HepG2 (cell line): ENCODE measurements around the gene STARD13. TPM values are rescaled to one million over a fixed set of nuclear protein-coding genes. Genes with fewer than 3 reads are reported as not detected.

Experiments used
- ARID3A ChIP-seq: IDR thresholded peaks from 2 replicates; pipeline ENCODE4 v1.6.1; 2012; ENCODE audit warnings: low read depth, low read length, improper control_type of control experiment
- ATF3 ChIP-seq: sonication (generic); formaldehyde crosslinking; IDR thresholded peaks from 2 replicates; pipeline ENCODE4 v1.4.0; 2020; ENCODE audit warnings: missing genetic modification reagents
- EP300 ChIP-seq, 3 experiments: sonication (generic) in 1 of 3; formaldehyde crosslinking in 1 of 3; IDR thresholded peaks; 2 replicates each; pipeline versions ENCODE4 v1.5.1 to v1.6.1; 2011 to 2020; ENCODE audit warnings: low read depth in 2 of 3, low read length in 2 of 3, borderline replicate concordance in 1 of 3, improper control_type of control experiment in 1 of 3, mild to moderate bottlenecking in 1 of 3, missing genetic modification reagents in 1 of 3, moderate library complexity in 1 of 3
- FOXO1 ChIP-seq: sonication (generic); formaldehyde crosslinking; IDR thresholded peaks from 2 replicates; pipeline ENCODE4 v1.4.0; 2020; ENCODE audit warnings: missing genetic modification reagents
- HDAC2 ChIP-seq: sonication (generic); formaldehyde crosslinking; IDR thresholded peaks from 2 replicates; pipeline ENCODE4 v1.4.0; 2020; ENCODE audit warnings: missing genetic modification reagents
- HOXA9 ChIP-seq: sonication (generic); formaldehyde crosslinking; IDR thresholded peaks from 2 replicates; pipeline ENCODE4 v1.8.1; 2022; ENCODE audit warnings: missing genetic modification reagents, mild to moderate bottlenecking, moderate library complexity, borderline replicate concordance
- IKZF4 ChIP-seq: sonication (generic); formaldehyde crosslinking; IDR thresholded peaks from 2 replicates; pipeline ENCODE4 v1.5.1; 2020; ENCODE audit warnings: borderline replicate concordance, mild to moderate bottlenecking, low read depth, missing genetic modification reagents; ENCODE audit errors: not compliant biosample characterization
- MAFF ChIP-seq: IDR thresholded peaks from 2 replicates; pipeline ENCODE4 v1.6.1; 2011; ENCODE audit warnings: low read depth, low read length, improper control_type of control experiment
- MAFK ChIP-seq, 2 experiments: IDR thresholded peaks in 1 of 2; conservative IDR thresholded peaks in 1 of 2; 2 replicates each; pipeline ENCODE4 v1.6.1; 2011; ENCODE audit warnings: improper control_type of control experiment in 2 of 2, low read length in 2 of 2
- MIER2 ChIP-seq: IDR thresholded peaks from 2 replicates; pipeline ENCODE4 v1.6.1; 2016; ENCODE audit warnings: missing biosample characterization, missing genetic modification reagents
- NFE2L2 ChIP-seq: fragments of 150-350 bp; IDR thresholded peaks from 2 replicates; pipeline ENCODE4 v1.6.1; 2014; ENCODE audit warnings: low read length
- TBP ChIP-seq: sonication (generic); formaldehyde crosslinking; IDR thresholded peaks from 2 replicates; pipeline ENCODE4 v1.5.0; 2020; ENCODE audit warnings: missing genetic modification reagents
- ZBTB7A ChIP-seq: sonication (generic); formaldehyde crosslinking; IDR thresholded peaks from 2 replicates; pipeline ENCODE4 v1.8.0; 2022; ENCODE audit warnings: mild to moderate bottlenecking, missing genetic modification reagents
- ZNF292 ChIP-seq: sonication (generic); formaldehyde crosslinking; IDR thresholded peaks from 2 replicates; pipeline ENCODE4 v1.8.1; 2022; ENCODE audit warnings: mild to moderate bottlenecking, low read depth, missing genetic modification reagents, borderline replicate concordance
- ZNF552 ChIP-seq: sonication (generic); formaldehyde crosslinking; IDR thresholded peaks from 2 replicates; pipeline ENCODE4 v1.9.0; 2022; ENCODE audit warnings: missing genetic modification reagents, mild to moderate bottlenecking, borderline replicate concordance
- ZNF564 ChIP-seq: sonication (generic); formaldehyde crosslinking; IDR thresholded peaks from 2 replicates; pipeline ENCODE4 v1.8.1; 2023; ENCODE audit warnings: mild to moderate bottlenecking, missing genetic modification reagents
- ZNF746 ChIP-seq: sonication (generic); formaldehyde crosslinking; IDR thresholded peaks from 2 replicates; pipeline ENCODE4 v1.8.0; 2022; ENCODE audit warnings: mild to moderate bottlenecking, missing genetic modification reagents
- ZNF883 ChIP-seq: sonication (generic); formaldehyde crosslinking; IDR thresholded peaks from 2 replicates; pipeline ENCODE4 v1.5.1; 2020; ENCODE audit warnings: mild to moderate bottlenecking, missing genetic modification reagents; ENCODE audit errors: not compliant biosample characterization
- polyA plus RNA-seq, 8 experiments: library from polyadenylated mRNA; depleted of rRNA in 3 of 8; stranded (reverse) in 7 of 8; unstranded in 1 of 8; fragments of >200 nt; fragmentation: Illumina TruSeq in 4 of 8; extraction: Trizol in 4 of 8; gene quantifications; 2 replicates each; pipeline versions ENCODE4 v1.2.1 to v1.2.3, GENCODE V29; 2011 to 2016; ENCODE audit warnings: low read depth in 4 of 8, missing spikeins in 1 of 8, mixed read lengths in 1 of 8; ENCODE audit not compliant: insufficient read depth in 1 of 8
- total RNA-seq, 5 experiments: library from RNA; depleted of rRNA; stranded (reverse); fragments of >200 nt; fragmentation: Illumina TruSeq; extraction: Trizol; gene quantifications; 2 replicates each; pipeline ENCODE4 v1.2.3, GENCODE V29; 2016; ENCODE audit warnings: low read depth in 1 of 5
- TF ChIP-seq, protein P1 (sequence below): IDR thresholded peaks from 2 replicates; pipeline ENCODE4 v1.6.1; 2016
- TF ChIP-seq, protein P2 (sequence below): sonication (generic); formaldehyde crosslinking; conservative IDR thresholded peaks from 2 replicates; pipeline ENCODE4 v1.8.1; 2023; ENCODE audit warnings: missing genetic modification reagents
- TF ChIP-seq, protein P3 (sequence below): sonication (generic); formaldehyde crosslinking; IDR thresholded peaks from 2 replicates; pipeline ENCODE4 v1.4.0; 2020; ENCODE audit warnings: missing genetic modification reagents
- TF ChIP-seq, protein P4 (sequence below): IDR thresholded peaks from 2 replicates; pipeline ENCODE4 v1.6.1; 2016; ENCODE audit warnings: low read depth

STARD13 gene
- total and polyA plus RNA-seq, 2 of the 13 experiments (the other 11 are each of a cell fraction or from before 2014, with no cell fraction given): 12.8 to 14.3 TPM

DNA sequence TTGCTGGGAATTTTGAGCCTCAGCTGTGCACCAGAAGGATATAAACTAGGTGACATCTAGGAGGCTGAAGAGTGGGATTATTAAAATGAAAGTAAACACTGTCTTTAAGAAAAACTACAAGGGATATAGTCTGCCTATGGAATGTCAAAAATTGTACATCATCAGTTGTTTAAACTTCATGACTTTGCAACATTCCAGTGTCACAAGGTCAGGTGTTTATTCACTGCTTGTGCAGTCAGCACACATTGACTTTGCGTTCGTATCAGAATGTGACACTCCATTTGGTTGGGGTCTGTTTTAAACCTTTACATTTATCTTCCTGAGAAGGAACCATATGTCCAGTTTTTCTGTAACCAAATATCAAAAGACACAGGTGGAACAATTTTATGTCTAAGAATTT lies 183.7 kb downstream of the STARD13 start (continued):
- TF ChIP-seq, protein P1, sequence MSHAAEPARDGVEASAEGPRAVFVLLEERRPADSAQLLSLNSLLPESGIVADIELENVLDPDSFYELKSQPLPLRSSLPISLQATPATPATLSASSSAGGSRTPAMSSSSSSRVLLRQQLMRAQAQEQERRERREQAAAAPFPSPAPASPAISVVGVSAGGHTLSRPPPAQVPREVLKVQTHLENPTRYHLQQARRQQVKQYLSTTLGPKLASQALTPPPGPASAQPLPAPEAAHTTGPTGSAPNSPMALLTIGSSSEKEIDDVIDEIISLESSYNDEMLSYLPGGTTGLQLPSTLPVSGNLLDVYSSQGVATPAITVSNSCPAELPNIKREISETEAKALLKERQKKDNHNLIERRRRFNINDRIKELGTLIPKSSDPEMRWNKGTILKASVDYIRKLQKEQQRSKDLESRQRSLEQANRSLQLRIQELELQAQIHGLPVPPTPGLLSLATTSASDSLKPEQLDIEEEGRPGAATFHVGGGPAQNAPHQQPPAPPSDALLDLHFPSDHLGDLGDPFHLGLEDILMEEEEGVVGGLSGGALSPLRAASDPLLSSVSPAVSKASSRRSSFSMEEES (CRISPR knock-in tag): peak; percentile 92
- TF ChIP-seq ZNF292 (no peak), MAFK (conservative IDR thresholded peaks at IDR 0.05 in 1 of 2, IDR thresholded peaks at IDR 0.05 in 1 of 2; ENCODE audit: low read length in 2 of 2) (peak; percentile 76 to 77), ZNF746 (CRISPR knock-in tag) (no peak), IKZF4 (CRISPR knock-in tag) (no peak), FOXO1 (CRISPR knock-in tag) (peak; percentile 53; the same call in 1 of the 2 replicates), HDAC2 (CRISPR knock-in tag) (peak; percentile 42; the same call in 1 of the 2 replicates), ZNF552 (CRISPR knock-in tag) (no peak), ATF3 (CRISPR knock-in tag) (0 out of 2 replicates have a peak, but pooled peaks have one; percentile 32), HOXA9 (no peak), TBP (CRISPR knock-in tag) (no peak), ZBTB7A (CRISPR knock-in tag) (no peak), ARID3A (peak; percentile 53), MIER2 (no peak), ZNF883 (CRISPR knock-in tag) (no peak), MAFF (peak; percentile 88), ZNF564 (CRISPR knock-in tag) (no peak), NFE2L2 (peak; percentile 61; the same call in 1 of the 2 replicates), EP300 (IDR thresholded peaks at IDR 0.05; ENCODE audit: low read depth in 2 of 2, low read length in 2 of 2) (0 out of 4 replicates have a peak, but pooled peaks of 1 of the 2 experiments have one; percentile 19), EP300 (CRISPR knock-in tag; IDR thresholded peaks at IDR 0.05; ENCODE audit: borderline replicate concordance) (no peak; the same call in 1 of the 2 replicates)
- TF ChIP-seq, protein P2, sequence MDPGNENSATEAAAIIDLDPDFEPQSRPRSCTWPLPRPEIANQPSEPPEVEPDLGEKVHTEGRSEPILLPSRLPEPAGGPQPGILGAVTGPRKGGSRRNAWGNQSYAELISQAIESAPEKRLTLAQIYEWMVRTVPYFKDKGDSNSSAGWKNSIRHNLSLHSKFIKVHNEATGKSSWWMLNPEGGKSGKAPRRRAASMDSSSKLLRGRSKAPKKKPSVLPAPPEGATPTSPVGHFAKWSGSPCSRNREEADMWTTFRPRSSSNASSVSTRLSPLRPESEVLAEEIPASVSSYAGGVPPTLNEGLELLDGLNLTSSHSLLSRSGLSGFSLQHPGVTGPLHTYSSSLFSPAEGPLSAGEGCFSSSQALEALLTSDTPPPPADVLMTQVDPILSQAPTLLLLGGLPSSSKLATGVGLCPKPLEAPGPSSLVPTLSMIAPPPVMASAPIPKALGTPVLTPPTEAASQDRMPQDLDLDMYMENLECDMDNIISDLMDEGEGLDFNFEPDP (CRISPR knock-in tag): no peak
- TF ChIP-seq, protein P3, sequence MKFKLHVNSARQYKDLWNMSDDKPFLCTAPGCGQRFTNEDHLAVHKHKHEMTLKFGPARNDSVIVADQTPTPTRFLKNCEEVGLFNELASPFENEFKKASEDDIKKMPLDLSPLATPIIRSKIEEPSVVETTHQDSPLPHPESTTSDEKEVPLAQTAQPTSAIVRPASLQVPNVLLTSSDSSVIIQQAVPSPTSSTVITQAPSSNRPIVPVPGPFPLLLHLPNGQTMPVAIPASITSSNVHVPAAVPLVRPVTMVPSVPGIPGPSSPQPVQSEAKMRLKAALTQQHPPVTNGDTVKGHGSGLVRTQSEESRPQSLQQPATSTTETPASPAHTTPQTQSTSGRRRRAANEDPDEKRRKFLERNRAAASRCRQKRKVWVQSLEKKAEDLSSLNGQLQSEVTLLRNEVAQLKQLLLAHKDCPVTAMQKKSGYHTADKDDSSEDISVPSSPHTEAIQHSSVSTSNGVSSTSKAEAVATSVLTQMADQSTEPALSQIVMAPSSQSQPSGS (CRISPR knock-in tag): peak; percentile 60; the same call in 1 of the 2 replicates
- TF ChIP-seq, protein P4, sequence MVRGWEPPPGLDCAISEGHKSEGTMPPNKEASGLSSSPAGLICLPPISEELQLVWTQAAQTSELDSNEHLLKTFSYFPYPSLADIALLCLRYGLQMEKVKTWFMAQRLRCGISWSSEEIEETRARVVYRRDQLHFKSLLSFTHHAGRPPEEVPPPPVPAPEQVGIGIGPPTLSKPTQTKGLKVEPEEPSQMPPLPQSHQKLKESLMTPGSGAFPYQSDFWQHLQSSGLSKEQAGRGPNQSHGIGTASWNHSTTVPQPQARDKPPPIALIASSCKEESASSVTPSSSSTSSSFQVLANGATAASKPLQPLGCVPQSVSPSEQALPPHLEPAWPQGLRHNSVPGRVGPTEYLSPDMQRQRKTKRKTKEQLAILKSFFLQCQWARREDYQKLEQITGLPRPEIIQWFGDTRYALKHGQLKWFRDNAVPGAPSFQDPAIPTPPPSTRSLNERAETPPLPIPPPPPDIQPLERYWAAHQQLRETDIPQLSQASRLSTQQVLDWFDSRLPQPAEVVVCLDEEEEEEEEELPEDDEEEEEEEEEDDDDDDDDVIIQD (CRISPR knock-in tag): 0 out of 2 replicates have a peak, but pooled peaks have one; percentile 50
